ENCODE measurements around the gene DDX52.
"Not testable (repeated sequence)": the region's sequence is repeated elsewhere in the genome, so short reads cannot be mapped to it uniquely, and the experiment has no call there.

DDX52 gene, protein sequence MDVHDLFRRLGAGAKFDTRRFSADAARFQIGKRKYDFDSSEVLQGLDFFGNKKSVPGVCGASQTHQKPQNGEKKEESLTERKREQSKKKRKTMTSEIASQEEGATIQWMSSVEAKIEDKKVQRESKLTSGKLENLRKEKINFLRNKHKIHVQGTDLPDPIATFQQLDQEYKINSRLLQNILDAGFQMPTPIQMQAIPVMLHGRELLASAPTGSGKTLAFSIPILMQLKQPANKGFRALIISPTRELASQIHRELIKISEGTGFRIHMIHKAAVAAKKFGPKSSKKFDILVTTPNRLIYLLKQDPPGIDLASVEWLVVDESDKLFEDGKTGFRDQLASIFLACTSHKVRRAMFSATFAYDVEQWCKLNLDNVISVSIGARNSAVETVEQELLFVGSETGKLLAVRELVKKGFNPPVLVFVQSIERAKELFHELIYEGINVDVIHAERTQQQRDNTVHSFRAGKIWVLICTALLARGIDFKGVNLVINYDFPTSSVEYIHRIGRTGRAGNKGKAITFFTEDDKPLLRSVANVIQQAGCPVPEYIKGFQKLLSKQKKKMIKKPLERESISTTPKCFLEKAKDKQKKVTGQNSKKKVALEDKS

DNA sequence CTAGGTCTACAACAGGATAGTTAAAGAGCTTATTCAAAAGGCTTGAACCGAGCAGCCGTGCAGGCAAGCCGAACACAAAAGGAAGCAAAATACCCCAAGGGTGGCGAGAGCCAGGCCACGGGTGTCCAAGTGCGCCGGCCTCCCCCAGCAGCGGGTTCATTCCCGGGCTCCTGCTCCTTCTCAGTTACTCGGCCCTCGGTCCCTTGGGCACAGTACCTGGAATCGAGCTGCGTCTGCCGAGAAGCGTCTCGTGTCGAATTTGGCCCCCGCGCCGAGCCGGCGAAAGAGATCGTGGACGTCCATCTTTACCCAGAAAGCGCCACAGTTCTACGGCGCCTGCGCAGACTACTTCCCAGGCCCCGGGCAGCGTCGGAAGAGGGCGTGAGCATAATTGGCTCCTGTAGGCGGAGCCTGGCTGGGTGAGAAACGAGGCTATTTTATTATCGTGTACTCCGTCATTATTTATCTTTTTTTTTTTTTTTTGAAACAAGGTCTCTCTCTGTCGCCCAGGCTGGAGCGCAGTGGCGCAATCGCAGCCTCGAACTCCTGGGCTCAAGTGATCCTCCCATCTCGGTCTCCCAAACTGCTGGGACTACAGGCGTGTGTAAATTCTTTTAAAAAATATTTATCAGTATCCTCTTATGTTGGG lies at the start of gene DDX52:
Gene DDX52, minus strand, starts transcription at position 329 of the 649 bp plus-strand sequence. Its CDS starts 26 bp downstream, at position 303.
- Histone ChIP-seq H3K9ac (ENCODE audit: insufficient read length) (peak within 1 kb of the TSS; percentile 95), H3K4me3 (peak within 1 kb of the TSS; percentile 93), H3K36me3 (ENCODE audit: insufficient read depth, low read length) (peaks cover 29% of the 10 kb centered on the region), H3K9me3 (ENCODE audit: low read depth, low read length) (no peaks in the 10 kb centered on the region), H3K27ac (peak within 1 kb of the TSS; percentile 49; the same call in 1 of the 2 replicates)
- DNase-seq (ENCODE audit: low read depth, low spot score): peak; percentile 39
- TF ChIP-seq POLR2AphosphoS5 (IDR thresholded peaks at IDR 0.05; ENCODE audit: borderline replicate concordance, low read depth, low read length): peak; percentile 94
- TF ChIP-seq FOXP2 (optimal IDR thresholded peaks at IDR 0.05; ENCODE audit: control extremely low read depth, extremely low read length, insufficient read depth): no peak

DNA sequence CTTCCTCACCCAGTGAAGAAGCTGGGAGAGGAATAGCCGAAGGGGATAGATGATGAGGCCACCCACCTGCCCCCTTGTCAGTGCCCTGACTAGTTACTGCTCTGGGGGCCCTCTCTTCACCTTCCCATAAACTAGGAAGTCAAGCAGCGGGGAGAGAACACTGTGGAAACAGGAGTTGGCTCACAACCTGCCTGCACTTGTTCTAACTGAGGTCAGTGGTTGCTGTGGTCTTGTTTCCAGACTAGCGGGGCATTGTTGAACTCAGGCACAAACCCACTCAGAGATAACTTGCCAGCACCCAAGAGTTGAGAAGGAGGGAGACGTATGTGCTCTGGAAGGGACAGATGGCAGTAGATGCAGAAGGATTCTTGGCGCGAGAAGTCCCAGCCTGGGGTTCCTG lies 48.6 kb upstream of the DDX52 start:
- H3K4me3 ChIP-seq: no peak overlapping the region
- no peak overlapping the region for H3K9ac ChIP-seq (ENCODE audit: insufficient read length)
- no peak for TF ChIP-seq FOXP2 (optimal IDR thresholded peaks at IDR 0.05; ENCODE audit: control extremely low read depth, extremely low read length, insufficient read depth)
- TF ChIP-seq EZH2 (IDR thresholded peaks at IDR 0.05): no peak
- TF ChIP-seq POLR2AphosphoS5 (IDR thresholded peaks at IDR 0.05; ENCODE audit: borderline replicate concordance, low read depth, low read length): no peak
- no peak overlapping the region for H3K27ac ChIP-seq
- H3K9me3 ChIP-seq (ENCODE audit: low read depth, low read length): no peaks in the 10 kb centered on the region
- DNase-seq (ENCODE audit: low read depth, low spot score): no peak
- H3K36me3 ChIP-seq (ENCODE audit: insufficient read depth, low read length): no peaks in the 10 kb centered on the region

DNA sequence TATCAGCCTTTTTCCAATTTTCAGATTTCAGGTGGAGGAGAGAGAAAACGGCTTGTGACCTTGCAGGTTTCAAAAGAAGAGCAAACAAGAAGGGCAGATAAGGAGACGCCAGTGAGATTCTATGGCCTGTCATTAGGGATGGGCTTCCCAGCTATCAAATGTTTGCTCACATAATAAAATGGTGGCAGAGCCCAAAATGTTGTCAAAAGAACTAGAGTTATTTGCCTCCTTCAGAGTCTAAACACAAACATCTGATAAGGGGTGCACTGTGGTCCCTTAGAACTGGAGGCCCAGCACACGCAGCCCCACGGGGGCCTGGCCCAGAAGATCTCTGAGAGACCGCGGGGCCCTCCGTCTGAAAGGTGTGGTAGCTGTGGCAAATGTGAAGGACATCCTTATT lies 46.1 kb upstream of the DDX52 start:
- no peaks in the 10 kb centered on the region for H3K9me3 ChIP-seq (ENCODE audit: low read depth, low read length)
- DNase-seq (ENCODE audit: low read depth, low spot score): no peak
- H3K9ac ChIP-seq (ENCODE audit: insufficient read length): no peak overlapping the region
- no peak overlapping the region for H3K27ac ChIP-seq
- no peak overlapping the region for H3K4me3 ChIP-seq
- TF ChIP-seq FOXP2 (optimal IDR thresholded peaks at IDR 0.05; ENCODE audit: control extremely low read depth, extremely low read length, insufficient read depth) (no peak), POLR2AphosphoS5 (IDR thresholded peaks at IDR 0.05; ENCODE audit: borderline replicate concordance, low read depth, low read length) (no peak), EZH2 (IDR thresholded peaks at IDR 0.05) (no peak)
- H3K36me3 ChIP-seq (ENCODE audit: insufficient read depth, low read length): no peaks in the 10 kb centered on the region

DNA sequence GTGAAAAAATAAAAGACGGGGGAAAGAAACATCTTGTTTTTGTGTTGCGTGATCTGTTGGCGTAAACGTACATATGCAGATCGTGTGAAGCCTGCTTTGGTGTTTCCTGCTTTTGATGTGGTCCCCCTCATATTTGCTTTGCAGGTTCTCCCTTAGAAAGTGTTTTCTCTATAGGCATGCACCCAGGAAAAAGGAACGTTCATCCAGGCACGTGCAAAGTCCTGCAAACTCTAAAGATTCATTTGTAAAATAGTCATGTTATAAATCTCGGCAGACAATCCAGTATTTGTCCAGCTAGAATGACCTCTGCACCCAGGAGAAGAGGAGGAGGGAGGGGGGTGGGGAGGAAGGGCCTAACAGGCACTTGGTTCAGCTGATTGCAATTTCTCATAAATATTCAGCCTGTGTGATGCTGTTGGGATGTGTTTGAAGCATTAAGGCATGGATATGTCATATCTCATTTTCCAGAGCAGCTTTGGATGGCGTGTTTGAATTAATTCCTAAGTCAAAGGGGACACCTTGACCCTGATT lies 40.3 kb upstream of the DDX52 start:
- no peak for DNase-seq (ENCODE audit: low read depth, low spot score)
- Histone ChIP-seq H3K9me3 (ENCODE audit: low read depth, low read length) (no peaks in the 10 kb centered on the region), H3K9ac (ENCODE audit: insufficient read length) (no peak overlapping the region), H3K27ac (no peak overlapping the region), H3K4me3 (no peak overlapping the region), H3K36me3 (ENCODE audit: insufficient read depth, low read length) (no peaks in the 10 kb centered on the region)
- no peak for TF ChIP-seq FOXP2 (optimal IDR thresholded peaks at IDR 0.05; ENCODE audit: control extremely low read depth, extremely low read length, insufficient read depth)
- TF ChIP-seq EZH2 (IDR thresholded peaks at IDR 0.05): no peak
- TF ChIP-seq POLR2AphosphoS5 (IDR thresholded peaks at IDR 0.05; ENCODE audit: borderline replicate concordance, low read depth, low read length): no peak

DNA sequence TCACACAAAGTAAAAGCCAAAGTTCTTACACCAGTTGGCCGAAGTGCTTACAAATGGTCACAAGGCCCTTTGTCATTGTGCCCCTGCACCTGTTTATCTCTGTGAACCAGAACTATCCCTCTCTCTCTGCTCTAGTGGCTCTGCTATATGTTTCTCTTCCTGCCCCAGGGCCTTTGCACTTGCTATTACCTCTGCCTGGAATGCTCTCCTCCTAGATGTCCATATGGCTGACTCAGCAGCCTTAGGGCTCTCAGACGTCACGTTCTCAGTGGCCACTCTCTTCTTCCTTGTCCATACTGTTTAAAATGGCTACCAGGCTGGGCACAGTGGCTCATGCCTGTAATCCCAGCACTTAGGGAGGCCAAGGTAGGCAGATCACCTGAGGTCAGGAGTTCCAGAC lies 38.8 kb upstream of the DDX52 start:
- Histone ChIP-seq H3K36me3 (ENCODE audit: insufficient read depth, low read length) (no peaks in the 10 kb centered on the region), H3K4me3 (no peak overlapping the region), H3K9ac (ENCODE audit: insufficient read length) (no peak overlapping the region), H3K9me3 (ENCODE audit: low read depth, low read length) (no peaks in the 10 kb centered on the region), H3K27ac (no peak overlapping the region)
- no peak for TF ChIP-seq EZH2 (IDR thresholded peaks at IDR 0.05)
- no peak for TF ChIP-seq FOXP2 (optimal IDR thresholded peaks at IDR 0.05; ENCODE audit: control extremely low read depth, extremely low read length, insufficient read depth)
- TF ChIP-seq POLR2AphosphoS5 (IDR thresholded peaks at IDR 0.05; ENCODE audit: borderline replicate concordance, low read depth, low read length): no peak
- no peak for DNase-seq (ENCODE audit: low read depth, low spot score)

DNA sequence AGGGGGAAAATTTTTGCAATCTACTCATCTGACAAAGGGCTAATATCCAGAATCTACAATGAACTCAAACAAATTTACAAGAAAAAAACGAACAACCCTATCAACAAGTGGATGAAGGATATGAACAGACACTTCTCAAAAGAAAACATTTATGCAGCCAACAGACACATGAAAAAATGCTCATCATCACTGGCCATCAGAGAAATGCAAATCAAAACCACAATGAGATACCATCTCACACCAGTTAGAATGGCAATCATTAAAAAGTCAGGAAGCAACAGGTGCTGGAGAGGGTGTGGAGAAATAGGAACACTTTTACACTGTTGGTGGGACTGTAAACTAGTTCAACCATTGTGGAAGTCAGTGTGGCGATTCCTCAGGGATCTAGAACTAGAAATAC lies 36.7 kb upstream of the DDX52 start:
- not testable (repeated sequence) for DNase-seq (ENCODE audit: low read depth, low spot score); H3K36me3 ChIP-seq (ENCODE audit: insufficient read depth, low read length); H3K4me3 ChIP-seq; H3K27ac ChIP-seq; H3K9ac ChIP-seq (ENCODE audit: insufficient read length); H3K9me3 ChIP-seq (ENCODE audit: low read depth, low read length)

DNA sequence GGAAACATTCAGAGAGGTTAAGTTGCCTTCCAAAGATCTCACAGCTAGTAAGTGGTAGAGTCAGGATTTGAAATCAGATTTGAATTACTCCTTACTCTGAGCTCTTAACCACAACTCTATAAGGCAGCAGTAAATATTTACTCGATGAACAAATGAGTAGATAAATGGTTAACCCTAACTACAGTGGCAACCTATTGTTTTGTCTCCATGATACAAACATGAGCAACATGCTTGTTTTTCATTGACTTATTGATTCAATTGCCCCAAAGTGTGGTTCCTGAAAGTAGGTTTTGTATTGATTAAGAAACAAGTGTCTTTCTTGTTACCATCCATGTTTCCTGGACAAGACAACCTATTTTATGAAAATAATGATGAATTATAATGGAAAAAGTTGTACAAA lies 34.8 kb upstream of the DDX52 start:
- H3K4me3 ChIP-seq: no peak overlapping the region
- TF ChIP-seq FOXP2 (optimal IDR thresholded peaks at IDR 0.05; ENCODE audit: control extremely low read depth, extremely low read length, insufficient read depth) (no peak), EZH2 (IDR thresholded peaks at IDR 0.05) (no peak), POLR2AphosphoS5 (IDR thresholded peaks at IDR 0.05; ENCODE audit: borderline replicate concordance, low read depth, low read length) (no peak)
- DNase-seq (ENCODE audit: low read depth, low spot score): no peak

DNA sequence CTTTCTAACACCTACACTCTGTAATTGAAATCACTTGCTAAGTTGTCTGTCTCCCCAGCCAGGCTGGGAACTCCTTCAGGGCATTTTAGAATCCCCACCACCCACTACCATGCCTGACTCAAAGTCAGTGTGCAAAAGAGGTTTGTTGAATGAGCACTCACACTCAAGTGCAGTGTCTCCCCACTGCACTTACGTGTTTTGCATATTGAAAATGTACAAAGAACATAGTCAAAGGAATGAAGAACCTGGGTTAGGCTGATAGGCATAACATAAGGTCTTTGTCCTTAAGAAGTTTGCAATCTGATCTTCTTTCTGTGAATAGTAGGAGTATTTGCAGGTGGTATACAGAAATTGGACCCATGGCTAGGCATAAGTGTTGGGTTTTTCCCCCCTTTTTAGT lies 33.8 kb upstream of the DDX52 start:
- Histone ChIP-seq H3K36me3 (ENCODE audit: insufficient read depth, low read length) (no peaks in the 10 kb centered on the region), H3K9me3 (ENCODE audit: low read depth, low read length) (no peaks in the 10 kb centered on the region), H3K9ac (ENCODE audit: insufficient read length) (no peak overlapping the region), H3K4me3 (no peak overlapping the region), H3K27ac (no peak overlapping the region)
- no peak for DNase-seq (ENCODE audit: low read depth, low spot score)
- TF ChIP-seq FOXP2 (optimal IDR thresholded peaks at IDR 0.05; ENCODE audit: control extremely low read depth, extremely low read length, insufficient read depth) (no peak), POLR2AphosphoS5 (IDR thresholded peaks at IDR 0.05; ENCODE audit: borderline replicate concordance, low read depth, low read length) (no peak), EZH2 (IDR thresholded peaks at IDR 0.05) (no peak)

More for the DNA sequence above, 34.8 kb upstream of the DDX52 start:
- Histone ChIP-seq H3K36me3 (ENCODE audit: insufficient read depth, low read length) (no peaks in the 10 kb centered on the region), H3K9me3 (ENCODE audit: low read depth, low read length) (no peaks in the 10 kb centered on the region), H3K27ac (no peak overlapping the region), H3K9ac (ENCODE audit: insufficient read length) (no peak overlapping the region)

Measured in SK-N-MC (cell line).